GM18909 (cell line): ENCODE data around the gene TRPC3.
"Not testable (repeated sequence)": the region's sequence is repeated elsewhere in the genome, so short reads cannot be mapped to it uniquely, and the experiment has no call there.

Experiments used
- ATAC-seq: cut with Tn5 transposase; IDR thresholded peaks from one replicate; pipeline ENCODE4 v1.9.1; 2021; ENCODE audit warnings: mild to moderate bottlenecking; ENCODE audit not compliant: unreplicated experiment, poor library complexity

The TRPC3 gene

DNA sequence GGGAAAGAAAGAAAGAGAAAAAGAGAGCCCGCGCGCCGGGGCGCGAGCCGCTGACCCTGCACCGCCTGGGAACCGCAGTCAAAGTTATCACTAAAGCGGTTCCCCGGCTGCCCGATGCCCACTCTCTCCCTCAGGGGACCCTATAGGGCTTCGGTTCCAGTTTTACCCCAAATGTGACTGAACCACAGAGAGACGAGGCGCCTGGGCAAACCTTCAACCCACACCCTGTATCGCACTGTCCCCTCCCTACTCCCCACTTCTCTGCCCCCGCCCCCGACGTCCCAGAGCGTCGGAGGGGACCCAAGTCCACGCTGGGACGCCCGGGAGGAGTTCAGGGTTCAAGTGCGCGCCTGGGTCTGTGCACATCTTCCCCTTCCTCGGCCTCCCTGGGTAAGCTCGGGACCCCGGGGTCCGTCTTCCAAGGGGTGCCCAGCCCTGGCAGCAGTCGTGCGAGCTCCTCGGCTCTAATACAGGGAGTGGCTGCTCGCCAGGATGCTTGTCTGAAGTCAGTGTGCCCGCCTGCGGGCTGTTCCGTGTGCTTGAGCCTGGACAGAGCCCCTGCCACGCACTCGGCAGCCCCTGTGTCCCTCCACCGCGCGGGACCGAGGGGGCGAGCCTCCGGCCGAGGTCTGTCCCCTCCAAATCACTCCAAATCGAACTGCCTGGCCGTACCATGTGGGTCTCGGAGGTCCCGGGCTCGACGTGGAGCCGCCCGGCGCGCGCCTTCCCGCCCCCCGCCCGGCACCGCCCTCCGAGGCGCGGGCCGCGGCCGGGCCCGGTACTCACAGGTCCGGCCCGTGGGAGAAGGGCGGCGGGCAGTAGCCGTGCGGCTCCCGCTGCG is 960 bp downstream of the TRPC3 start:
- peak; percentile 31 for ATAC-seq

DNA sequence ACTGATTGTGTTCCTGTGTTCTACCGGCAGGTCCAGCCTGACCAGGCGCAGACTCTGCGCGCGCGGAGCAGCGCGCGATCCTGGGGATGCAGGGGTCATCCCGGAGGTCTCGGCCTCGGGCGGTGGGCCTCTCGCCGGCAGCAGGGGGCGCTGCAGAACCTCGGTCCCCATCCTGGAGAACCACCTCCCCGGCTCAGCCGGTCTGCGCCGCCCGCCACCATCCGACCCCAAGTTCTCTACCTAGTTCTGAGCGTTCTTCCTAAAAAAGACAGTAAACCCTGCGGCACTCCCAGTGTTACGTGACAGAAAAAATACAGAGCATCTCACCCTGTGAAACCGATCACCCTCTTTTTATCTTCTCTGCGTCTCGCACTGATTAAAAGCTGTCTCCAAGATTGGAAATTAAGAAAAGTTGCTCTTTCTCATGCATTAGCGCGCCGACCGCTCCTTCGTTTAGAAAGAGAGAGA is 1.6 kb downstream of the TRPC3 start:
- ATAC-seq: peak; percentile 81

DNA sequence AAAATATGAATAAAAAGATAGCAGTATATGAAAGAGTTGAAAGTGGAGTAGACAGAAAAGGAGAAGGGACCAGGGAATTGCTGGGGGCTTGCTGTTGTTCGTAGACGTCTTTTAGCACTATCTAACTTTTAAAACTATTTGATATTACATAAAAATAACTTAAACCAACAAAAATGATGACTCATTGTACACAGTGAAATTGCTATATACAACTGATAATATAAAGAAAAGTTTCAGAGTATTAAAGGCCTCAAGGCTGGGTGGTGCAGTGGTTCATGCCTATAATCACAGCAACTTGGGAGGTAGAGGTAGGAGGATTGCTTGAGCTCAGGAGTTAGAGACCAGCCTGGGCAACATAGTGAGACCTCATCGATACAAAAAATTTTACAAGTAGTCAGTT is 5.2 kb downstream of the TRPC3 start:
- ATAC-seq: no peak

DNA sequence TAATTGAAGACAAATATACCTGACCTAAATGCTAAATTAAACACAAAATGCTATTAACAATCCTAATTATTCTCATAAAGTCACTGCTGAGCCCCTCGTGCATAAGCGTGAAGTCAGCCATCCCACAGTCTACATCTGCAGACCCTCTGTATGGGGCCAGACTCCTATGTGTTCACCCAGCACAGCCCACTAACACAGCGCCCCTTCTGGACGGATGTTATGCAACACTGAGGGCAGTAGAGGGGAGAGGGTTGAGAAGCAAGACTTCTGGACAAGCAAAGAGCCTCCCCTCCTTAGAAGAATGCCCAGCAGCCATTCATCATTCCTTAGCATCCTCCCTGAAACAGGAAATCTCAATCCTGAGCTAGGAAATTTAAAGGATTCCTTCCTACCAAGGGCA is 7.9 kb downstream of the TRPC3 start:
- ATAC-seq: peak; percentile 76

DNA sequence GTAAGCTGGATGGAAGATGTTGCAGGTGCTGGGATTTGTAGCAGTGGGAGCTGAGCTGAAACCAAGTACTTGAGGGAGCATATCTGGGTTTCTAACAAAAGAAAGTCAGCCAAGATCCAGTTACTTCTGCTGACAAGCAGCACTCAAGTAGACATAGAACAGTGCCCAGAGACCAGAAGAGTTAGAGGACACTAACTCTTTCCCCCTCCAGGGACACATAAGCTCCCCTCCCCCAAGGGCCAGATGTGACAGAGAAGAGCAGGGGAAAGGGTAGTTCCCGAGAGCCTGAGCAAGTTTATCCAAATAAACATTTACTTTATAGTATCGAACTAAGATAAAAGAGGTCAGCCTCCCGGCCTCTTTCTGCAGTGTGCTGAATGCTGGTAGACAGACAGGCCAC is 12.2 kb downstream of the TRPC3 start:
- ATAC-seq: no peak

DNA sequence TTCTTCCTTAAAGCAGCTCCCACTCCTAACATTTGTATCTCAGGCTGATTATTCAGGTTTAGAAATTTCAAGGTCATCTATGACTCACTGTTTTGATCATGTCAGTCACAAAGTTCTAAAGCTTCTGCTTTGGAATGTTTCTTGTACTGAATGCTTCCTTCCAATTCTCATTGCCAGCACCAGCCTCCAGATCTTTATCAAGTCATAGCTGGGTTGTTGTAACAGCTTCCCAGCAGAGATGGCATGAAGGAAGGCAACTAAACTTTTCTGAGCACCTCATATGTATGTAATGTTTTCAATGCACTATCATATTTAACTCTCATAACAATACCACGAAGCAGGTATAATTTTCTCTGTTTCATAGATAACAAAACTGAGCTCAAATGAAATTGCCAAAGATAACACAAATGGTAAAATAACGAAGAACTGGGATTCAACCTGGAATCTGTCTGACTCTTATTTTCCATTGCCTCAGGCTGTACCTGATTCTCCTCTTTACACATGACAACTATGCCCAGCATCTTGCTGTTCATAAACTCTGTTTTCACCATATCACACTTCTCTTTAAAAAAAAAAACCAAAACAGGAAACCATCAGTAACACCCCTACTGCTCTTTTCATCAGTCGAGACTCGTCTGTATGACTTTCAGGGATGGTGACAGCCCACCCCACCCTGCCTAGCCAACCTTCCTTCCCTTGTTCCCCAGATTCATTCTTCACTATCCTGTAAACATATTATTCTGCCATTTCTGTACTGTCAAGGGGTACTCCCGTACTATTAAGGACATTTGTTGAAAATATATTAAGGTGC is 13.4 kb downstream of the TRPC3 start:
- no peak for ATAC-seq

DNA sequence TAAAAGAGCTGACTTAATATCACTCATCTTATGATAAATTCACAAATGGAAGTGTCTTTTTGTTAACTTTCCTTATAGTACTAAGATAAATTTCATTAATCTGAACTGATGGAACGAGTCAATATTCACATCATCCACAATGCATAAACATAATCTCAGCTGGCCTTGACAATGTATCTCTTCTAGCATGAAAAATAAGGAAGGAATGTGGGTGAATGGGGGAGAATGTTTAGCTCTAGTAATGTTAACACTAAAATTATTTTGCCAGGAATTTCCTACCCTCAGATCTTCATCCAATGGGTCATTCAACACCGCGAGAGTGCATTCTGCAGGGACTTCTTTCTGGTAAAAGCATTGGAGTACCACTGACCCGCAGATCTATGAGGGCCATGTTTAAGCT is 15.8 kb downstream of the TRPC3 start:
- ATAC-seq: no peak

DNA sequence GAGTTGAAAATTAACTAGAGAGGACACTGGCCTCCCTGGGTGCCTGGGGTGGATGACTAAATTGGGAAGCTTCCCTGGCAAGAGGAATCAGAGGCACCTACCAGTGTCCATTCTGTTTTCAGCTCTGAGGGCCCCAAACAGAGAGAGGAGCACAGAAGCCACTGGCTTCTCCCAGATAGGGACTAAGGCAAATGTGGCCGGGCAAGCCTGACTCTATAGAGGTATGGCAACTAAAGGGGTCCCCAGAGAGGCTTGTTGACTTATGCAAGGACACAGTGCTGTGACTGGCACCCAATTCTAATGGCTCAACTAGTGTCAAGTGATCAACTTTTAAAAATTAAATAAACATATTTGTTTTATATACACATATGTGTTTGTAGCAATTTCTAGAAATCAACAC is 17.2 kb downstream of the TRPC3 start:
- no peak for ATAC-seq

DNA sequence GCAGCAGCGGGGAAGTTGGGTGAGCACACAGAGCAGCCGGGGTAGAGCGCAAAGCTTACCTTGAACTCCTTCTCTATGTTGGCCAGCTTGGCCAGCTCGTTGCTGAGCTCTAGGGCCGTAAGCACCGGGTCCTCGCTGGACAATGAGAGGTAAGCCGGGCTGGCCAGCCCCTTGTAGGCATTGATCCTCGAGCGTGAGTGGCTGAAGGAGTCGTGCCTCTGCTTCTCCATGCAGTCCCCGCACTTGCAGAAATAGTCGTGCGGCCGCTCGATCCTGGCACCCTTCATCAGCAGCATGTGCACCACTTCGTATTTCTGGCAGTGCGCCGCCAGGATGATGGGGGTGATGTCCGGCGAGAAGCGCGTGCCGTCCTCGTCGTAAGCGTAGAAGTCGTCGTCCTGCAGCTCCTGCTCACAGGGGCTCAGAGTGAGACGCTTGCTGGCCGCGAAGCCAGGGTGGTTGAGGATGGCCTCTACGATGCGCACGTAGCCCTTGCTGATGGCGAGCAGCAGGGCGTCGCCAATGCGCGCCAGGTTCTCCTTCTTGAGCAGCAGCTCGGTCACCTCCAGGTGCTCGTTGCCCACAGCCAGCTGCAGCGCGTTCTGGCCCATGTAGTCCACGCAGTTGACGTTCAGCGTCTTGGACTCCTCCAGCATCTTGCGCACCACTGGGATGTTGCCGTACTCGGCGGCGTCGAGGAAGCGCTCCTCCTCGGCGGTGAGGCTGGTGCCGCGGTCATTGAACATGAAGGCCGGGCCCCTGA is 19.5 kb downstream of the TRPC3 start:
- ATAC-seq: no peak

DNA sequence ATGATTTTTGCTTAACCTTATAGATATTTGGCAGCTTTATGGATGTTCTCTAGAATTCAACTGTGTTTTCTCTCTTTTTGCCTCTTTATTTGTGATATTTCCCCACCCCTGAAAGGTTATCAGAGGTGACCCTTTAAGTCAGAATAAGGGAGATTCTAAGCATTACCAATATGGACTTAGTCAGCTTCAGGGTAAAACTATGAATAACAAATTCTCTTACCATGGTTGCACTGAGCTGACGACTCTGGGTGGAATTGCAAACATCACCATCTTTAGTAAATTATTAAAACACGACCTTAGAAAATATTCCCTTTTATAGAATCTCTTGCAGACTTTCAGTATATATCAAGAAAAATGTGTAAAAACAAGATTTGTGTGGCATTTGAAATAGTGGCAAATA is 21.6 kb downstream of the TRPC3 start:
- no peak for ATAC-seq

DNA sequence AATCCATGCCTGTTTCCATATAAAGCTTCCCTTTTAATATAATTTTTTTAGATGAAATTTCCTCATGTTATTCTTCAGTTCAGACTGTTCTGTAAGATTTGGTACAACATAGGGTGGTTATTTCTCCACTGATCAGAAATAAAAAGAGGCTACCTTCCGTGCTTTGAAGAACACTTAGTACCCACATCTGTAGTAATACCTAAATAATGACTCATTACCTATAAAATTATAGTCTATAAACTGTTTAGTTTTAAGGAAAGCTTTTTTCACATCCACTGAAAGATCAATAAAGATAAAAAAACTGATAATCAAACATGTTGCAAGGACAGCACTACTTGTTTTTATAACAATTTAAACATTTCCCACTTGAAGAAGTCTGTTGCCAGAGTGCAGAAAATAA is 23.9 kb downstream of the TRPC3 start:
- ATAC-seq: no peak

DNA sequence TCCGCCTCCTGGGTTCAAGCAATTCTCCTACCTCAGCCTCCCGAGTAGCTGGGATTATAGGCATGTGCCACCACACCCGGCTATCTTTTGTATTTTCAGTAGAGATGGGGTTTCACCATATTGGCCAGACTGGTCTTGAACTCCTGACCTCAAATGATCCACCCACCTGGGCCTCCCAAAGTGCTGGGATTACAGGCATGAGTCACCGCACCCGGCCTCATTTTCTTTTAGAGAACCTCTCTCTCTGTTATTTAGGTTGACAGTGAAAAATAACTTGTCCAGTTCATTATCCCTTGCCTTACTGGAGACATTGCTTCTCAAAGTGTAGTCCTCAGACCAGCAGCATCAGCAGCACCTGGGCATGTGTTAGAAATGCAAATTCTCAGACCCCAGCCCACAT is 25.4 kb downstream of the TRPC3 start:
- not testable (repeated sequence) for ATAC-seq

DNA sequence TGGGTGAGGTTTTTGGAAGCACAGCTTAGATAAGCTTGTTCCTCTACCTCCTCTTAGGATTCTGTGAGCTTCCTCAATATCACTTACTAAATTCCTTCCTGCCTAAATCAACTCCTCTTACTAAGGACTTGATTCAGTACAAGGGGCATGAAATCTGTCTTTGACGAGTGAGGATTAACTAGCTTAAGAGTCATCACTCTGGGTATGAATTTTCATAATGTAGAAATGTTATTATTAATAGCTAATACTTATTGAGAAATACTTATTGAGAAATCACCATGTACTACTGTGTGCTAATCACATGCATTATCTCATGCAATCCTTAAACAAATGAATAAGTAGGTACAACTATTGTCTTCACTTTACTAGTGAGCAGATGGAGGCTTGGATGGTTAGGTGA is 28.6 kb downstream of the TRPC3 start:
- ATAC-seq: no peak

DNA sequence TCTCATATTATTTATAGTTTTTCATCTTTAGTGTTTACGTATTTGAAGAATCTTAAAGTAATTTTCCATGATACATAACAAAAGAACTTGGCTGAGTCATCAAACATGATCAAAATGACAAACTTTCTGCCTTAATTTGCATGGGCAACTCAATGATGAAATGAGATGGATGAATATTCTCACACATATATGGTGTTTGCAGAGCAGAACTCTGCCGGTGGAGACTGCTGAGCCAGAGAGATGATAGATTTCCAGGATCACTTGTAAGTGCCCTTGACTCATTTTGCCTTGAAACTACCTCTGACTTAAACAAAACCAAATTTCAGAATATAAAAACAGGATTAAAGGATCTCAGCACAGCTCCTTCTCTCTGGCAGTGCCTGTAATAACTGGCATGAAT is 38.2 kb downstream of the TRPC3 start:
- ATAC-seq: no peak

DNA sequence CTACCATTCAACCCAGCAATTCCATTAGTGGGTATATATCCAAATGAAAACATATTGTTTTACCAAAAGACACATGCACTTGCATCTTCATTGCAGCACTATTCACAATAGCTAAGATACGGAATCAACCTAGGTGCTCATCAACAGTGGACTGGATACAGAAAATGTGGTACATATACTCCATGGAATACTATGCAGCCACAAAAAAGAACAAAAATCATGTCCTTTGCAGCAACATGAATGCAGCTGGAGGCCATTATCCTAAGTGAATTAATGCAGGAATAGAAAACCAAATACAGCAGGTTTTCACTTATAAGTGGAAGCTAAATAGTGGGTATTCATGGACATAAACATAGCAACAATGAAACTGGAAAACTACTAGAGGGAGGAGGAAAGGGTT is 43.5 kb downstream of the TRPC3 start:
- ATAC-seq: no peak

DNA sequence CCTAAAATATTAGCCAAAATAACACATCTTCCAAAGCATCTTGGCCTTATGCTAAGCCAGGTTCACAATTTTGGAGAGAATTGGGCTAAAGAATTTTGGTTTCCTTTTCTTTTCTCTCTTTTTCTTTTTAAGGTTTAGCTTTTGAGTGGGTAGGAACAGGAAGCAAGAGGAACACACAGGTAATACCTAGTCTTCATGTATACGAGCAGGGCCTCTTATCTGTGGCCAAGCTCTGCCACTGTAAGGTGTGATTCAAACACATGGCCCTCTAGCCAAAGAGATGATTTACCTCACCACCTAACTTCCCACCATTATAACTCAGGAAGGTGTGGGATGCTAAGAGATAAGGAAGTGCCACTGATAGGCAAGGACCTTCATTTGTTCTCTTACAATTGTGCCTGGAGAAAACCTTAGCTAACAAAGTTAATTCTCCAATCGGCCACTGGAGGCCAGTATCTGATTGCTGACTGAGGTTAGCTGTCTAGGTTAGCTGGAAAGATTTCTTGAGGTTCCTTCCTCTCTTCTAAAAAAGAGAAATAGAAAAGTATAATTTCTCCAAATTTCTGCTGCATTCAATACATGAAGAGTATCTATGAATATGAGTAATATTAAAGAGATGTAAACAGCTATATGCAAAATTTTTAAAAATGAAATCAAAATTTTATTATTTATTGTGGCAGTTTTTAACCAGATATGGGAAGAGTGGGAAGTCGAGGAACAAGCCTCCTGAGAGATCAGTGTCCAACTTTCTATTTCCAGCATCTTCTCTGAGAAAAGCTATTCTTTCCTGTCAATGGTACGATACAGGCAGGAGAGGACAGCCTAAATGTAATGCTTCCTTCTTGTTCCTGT is 51.5 kb downstream of the TRPC3 start:
- peak; percentile 95 for ATAC-seq

DNA sequence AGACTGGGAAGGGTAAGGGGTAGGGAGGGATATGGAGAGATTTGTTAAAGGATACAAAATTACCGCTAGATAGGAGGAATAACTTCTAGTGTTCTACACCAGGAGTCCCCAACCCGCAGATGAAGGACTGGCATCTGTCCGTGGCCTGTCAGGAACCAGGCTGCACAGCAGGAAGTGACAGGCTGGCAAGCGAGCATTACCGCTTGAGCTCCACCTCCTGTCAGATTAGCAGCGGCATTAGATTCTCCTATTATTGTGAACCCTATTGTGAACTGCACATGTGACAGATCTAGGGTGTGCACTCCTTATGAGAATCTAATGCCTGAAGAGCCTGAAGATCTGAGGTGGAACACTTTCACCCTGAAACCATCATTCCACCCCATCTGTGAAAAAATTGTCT is 53.7 kb downstream of the TRPC3 start:
- ATAC-seq: peak; percentile 49

DNA sequence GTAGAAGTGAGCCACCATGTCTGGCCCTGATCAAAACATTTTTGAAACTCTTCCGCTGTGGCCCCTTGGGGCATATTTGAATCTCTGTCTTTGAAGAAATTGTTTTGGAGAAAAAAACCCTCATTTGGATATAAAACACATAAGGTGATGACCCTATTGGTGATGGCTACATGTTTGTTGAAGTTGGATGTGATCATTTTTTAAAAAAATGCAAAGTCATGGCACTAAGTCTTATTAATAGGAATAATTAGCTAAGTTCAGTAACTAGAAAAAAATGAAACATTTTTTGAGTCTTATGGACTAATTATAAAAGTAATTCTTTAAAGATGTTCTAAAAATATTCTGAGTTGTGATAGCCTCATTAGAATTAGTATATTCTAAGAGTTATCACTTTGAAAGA is 63.7 kb downstream of the TRPC3 start:
- no peak for ATAC-seq

DNA sequence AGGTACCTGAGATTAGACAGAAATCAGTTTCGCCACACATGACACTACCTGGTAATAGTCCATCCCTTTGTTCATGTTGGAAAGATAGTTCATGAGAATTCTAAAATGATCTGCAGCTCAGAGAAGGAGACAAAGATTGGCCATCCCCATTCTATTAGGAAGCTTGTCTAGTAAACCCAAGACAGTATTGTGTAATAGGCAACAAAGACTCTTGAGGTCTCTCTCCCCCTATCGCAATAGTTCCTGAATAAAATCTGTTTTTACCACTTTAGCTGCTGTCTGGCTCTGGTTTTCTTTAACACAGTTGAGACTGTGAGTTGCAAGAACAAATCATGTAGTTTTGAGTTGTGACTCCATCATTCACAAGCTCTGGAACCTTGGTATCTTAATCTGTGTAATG is 66.7 kb downstream of the TRPC3 start:
- no peak for ATAC-seq

DNA sequence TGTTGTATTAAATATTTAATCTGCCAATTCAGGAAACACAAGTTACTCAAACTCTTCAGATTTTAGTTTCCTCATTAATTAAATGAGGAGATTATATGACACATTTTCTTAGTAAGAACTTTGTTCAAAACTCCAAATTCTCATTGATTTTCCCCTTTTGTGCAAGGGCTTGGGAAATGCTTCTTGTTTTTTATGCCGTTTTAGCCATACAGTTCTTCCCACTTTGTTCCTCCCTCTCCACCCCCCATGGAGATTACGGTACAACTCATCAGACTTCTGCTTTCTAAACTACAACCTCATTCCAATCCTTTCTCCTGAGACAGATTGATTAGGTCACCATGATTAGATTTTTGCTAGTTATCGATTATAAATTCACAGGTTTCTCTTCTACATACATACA is 70.7 kb downstream of the TRPC3 start:
- ATAC-seq: no peak
